Measurements from ENCODE around the gene NSG1.

- no peak for TF ChIP-seq CTCF (IDR thresholded peaks at IDR 0.05; ENCODE audit: low read length)
- no peak for TF ChIP-seq EZH2 (optimal IDR thresholded peaks at IDR 0.05; ENCODE audit: low read depth, low read length)
- TF ChIP-seq EZH2phosphoT487 (IDR thresholded peaks at IDR 0.05; ENCODE audit: low read length): no peak
Measured at GRCh38 chr4:4388836-4389575, 2.1 kb downstream of the NSG1 start.

Measured in MM.1S (cell line).